HG02970 (cell line): ENCODE measurements around the gene NCAPD3.
"Not testable (repeated sequence)": the region's sequence is repeated elsewhere in the genome, so short reads cannot be mapped to it uniquely, and the experiment has no call there.

ENCODE experiments used
- ATAC-seq: cut with Tn5 transposase; IDR thresholded peaks from one replicate; pipeline ENCODE4 v1.9.1; 2021; ENCODE audit warnings: mild to moderate bottlenecking, moderate library complexity, moderate number of reproducible peaks; ENCODE audit not compliant: unreplicated experiment, low FRiP score

The NCAPD3 gene

DNA sequence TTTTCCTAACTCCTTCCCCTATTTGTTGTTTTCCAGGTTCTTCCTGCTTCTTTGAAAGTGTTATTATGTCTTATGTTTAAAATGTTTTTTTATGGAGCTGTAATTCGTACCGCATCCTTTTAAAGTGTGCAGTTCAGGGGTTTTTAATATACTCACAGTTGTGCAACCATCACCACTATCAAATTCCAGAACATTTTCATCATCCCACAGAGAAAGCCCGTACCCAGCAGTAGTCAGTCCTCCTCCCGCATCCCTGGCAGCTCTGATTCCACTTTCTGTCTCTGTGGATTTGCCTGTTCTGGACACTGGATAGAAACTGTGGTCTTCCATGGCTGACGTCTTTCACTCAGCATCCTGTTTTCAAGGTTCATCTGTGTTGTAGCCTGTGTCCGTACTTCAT is 81.2 kb downstream of the NCAPD3 start:
- no peak for ATAC-seq

- no peak for ATAC-seq
Observed at GRCh38 chr11:134140961-134141490, 82.7 kb downstream of the NCAPD3 start.

- ATAC-seq = no peak
Observed at GRCh38 chr11:134139873-134140331, 83.9 kb downstream of the NCAPD3 start.

DNA sequence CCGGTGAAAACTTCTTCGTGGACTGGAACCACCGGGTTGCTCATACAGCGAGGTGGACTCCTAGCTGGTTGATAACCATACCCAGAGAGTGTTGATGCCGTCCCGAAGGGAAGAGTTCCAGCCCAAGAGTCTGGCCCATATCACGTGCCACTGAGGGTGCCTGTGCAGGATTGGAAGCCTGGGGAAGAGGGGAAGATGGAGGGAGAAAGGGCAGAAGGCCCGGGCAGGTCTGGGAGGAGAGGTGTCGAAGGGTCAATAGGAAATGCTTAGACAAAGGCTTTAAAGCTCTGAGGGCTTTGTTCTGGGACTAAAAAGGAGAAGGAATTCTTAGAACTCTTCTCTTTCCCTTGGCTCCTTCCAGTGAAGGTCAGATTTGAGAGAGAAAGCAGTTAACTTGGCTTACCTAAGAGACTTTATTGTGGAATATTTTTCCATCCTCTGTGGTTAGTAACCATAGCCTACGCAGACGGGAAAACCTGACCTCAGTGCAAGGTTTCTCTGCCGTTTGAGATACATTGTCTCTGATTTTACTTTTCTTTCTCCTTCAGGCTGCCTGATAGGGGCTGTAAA is 84.4 kb downstream of the NCAPD3 start:
- ATAC-seq = no peak

DNA sequence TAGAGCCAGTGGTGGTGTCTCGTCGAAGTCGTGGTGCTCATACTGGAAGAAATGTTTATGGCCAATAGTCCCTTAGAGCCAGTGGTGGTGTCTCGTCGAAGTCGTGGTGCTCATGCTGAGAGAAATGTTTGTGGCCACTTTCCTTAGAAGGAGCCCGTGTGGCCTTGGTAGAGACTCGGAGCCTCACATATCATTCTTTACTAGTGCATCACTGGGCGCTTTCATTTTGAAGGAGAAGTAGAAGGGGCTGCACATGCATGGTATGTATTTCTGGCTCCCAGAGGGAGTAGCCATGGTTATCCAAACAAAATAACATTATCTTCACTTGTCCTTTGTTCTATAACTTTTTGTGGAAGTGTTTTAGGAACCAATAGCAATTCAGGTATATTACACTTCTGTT is 85.4 kb downstream of the NCAPD3 start:
- no peak for ATAC-seq

DNA sequence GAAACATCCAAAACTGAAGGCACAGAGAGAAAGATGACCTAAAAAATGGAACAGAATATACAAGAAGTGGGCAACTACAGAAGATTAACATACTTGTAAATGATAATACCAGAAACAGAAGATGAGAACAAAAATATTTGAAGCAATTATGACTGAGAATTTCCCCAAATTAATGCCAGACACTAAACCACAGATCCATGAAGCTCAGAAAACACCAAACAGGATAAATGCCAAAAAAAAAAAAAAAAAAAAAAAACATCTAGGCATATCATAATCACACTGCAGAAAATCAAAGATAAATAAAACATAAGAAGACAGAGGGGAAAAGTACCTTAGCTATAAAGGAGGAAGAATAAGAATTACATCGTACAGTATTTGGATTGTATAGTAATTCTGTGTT is 89.6 kb downstream of the NCAPD3 start:
- no peak for ATAC-seq

- no peak for ATAC-seq
Observed at GRCh38 chr11:134132808-134133207, 91.0 kb downstream of the NCAPD3 start.

DNA sequence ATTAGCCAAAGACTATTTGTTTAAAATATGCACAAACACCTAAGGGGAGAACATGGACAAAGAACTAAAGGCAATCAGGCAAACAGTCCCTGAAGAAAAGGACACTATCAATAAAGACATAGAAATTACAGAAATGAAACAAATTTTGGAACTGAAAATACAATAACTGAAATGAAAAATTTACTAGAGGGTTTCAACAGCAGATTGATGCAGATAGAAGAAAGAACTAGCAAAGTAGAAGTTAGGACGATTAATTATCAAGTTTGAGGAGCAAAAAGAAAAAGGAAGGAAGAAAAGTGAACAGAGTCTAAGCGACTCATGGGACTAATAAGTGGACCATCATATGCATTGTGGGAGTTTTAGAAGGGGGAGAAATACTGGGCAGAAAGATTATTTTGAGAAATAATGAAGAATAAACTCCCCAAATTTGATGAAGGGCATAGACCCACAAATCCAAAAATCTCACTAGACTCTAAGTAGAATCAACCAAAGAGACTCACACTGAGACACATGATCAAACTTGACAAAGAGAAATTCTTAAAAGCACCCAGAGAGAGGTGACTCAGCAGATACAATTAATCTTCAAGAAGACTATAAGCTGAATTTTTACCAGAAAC is 92.0 kb downstream of the NCAPD3 start:
- no peak for ATAC-seq

DNA sequence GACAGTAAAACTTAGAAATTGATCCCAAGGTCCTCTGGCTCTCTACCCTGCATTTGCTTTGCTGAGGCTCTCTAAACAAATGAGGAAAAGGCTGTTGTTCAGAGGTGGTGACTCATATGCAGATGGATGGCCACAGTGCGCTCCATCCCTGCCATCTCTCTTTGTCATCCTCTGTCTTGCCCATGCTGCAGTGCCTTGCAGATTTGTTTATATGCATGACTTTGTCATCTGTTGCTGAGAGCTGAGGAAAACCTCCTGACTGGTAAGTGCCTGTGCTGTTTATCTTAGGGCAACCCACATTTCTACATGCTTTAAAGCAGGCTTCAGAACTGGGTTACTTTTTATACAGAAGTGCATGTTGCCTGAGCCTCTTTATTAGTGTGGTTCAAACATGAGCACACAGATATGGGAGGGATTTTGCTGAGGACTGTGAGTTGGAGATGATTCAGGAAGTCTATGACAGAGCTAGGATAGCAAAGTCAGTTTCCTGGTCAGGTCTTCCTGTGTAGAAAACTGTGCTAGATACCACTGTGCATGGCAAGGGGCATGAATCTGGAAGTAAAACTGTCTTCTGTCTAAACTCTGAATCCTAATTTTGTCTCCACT is 97.4 kb downstream of the NCAPD3 start:
- no peak for ATAC-seq

GRCh38 chr11:134125507-134125906 is 98.3 kb downstream of the NCAPD3 start:
- ATAC-seq = no peak

GRCh38 chr11:134124660-134125451 is 98.9 kb downstream of the NCAPD3 start:
- ATAC-seq = no peak

GRCh38 chr11:134120921-134121526 is 102.7 kb downstream of the NCAPD3 start:
- ATAC-seq = no peak

DNA sequence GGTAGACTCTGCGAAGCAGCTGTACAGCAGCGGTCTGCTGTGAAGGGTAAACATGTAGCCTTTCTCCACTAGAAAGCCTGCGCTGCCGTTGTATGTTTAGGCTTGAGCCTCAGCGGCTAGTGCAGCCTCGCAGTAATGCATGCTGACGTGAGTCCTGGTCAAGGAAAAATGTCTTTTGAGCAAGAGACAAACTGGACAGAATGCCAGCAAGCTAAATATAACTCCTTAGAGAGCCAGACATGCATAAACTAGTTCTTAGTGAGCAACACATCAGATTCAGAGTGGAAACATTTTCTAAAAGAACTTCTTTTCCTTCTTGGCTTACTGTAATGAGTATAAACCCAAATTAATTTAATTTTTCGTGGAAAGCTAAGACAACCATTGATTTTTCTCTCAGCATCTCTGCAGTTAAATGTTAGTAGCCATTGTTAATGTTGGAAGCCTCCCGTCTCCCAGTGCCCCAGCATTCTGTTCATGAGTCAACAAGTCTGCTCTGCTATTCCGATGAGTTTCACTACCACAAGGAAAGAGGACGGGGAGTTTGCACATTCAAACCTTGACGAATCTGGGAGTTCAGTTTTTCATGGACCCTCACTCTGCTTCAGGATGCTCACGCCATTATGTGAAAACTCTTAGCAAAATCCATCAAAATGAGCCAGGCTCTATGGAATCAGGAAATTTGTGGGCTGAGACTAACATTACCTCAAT is 103.5 kb downstream of the NCAPD3 start:
- no peak for ATAC-seq

- ATAC-seq = no peak
Observed at GRCh38 chr11:134119094-134119493, 104.7 kb downstream of the NCAPD3 start.

- no peak for ATAC-seq
Observed at GRCh38 chr11:134118006-134118405, 105.8 kb downstream of the NCAPD3 start.

DNA sequence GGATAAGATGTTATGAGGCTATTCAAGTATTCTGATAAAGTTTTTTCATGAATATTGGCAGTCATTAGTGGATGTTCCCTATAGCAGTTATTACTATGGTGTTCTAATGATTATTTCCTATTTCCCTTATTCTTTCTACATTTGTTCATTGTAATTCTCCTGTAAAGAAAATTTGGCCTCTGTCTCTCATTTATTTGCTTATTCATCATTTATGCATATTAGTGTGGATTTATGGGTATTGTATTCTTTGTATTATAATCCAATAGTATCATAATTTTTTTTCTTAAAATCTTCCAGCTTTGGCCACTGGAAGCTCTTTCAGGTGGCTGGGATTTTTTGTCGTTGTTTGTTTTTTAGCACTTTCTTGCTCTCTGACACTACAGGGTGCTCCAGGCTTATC is 107.6 kb downstream of the NCAPD3 start:
- ATAC-seq = no peak

DNA sequence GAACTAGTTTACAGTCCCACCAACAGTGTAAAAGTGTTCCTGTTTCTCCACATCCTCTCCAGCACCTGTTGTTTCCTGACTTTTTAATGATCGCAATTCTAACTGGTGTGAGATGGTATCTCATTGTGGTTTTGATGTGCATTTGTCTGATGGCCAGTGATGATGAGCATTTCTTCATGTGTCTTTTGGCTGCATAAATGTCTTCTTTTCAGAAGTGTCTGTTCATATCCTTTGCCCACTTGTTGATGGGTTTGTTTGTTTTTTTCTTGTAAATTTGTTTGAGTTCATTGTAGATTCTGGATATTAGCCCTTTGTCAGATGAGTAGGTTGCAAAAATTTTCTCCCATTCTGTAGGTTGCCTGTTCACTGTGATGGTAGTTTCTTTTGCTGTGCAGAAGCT is 110.0 kb downstream of the NCAPD3 start:
- ATAC-seq = not testable (repeated sequence)

DNA sequence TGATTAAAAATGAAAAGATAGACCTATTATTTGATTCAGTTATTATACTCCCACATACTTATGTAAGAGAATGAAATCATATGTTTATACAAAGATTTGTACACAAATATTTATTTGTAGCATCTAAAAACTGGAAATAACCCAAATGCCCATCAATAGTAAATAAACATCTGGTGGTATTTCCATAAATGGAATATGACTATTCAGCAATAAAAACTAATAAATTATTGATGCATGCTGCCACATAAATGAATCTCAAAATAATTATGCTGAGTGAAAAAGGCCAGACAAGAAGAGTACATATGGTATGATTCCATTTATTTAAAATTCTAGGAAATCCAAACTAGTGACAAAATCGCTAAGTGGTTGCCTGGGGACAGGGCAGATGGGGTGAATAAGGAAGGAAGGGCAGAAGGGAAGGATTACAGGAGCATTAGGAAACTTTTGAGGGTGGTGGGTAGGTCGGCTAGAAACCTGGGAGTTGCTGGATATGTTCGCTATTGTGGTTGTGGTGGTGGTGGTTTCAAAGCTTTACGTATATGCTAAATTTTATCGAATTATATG is 113.4 kb downstream of the NCAPD3 start:
- ATAC-seq = no peak
